WTC11 (cell line): ENCODE measurements around the gene BMP5. TPM values are rescaled to one million over a fixed set of nuclear protein-coding genes. Genes with fewer than 3 reads are reported as not detected.

Source experiments
- ATAC-seq: fragments of 200-7000 bp; cut with Tn5 transposase; 2 replicates; pipeline ENCODE4 v1.10.0; 2021; ENCODE audit warnings: mild to moderate bottlenecking, moderate library complexity
- CTCF ChIA-PET: fragments of 300-600 bp; sonication (Branson Sonifier 250); formaldehyde crosslinking; loops from one replicate; lab custom pipeline; 2021; ENCODE audit warnings: antibody characterized with exemption; lab: Charles Lee
- POLR2A ChIA-PET: fragments of 350-600 bp; sonication (Branson Sonifier 250); formaldehyde crosslinking; loops from one replicate; lab custom pipeline; 2021; ENCODE audit warnings: antibody characterized with exemption; lab: Charles Lee
- DNase-seq: peaks from one replicate; pipeline ENCODE4 v3.0.0; 2021; ENCODE audit warnings: low spot score
- H3K27ac Mint-ChIP-seq: 2 replicates; pipeline ENCODE4 v1.8.0; 2021; ENCODE audit warnings: mixed read lengths
- H3K27me3 Mint-ChIP-seq: 2 replicates; pipeline ENCODE4 v1.8.0; 2021; ENCODE audit warnings: low read depth, mild to moderate bottlenecking, moderate library complexity, mixed read lengths
- H3K36me3 Mint-ChIP-seq: 2 replicates; pipeline ENCODE4 v1.8.0; 2021; ENCODE audit warnings: mixed read lengths
- H3K4me1 Mint-ChIP-seq: 2 replicates; pipeline ENCODE4 v1.8.0; 2022; ENCODE audit warnings: mixed read lengths
- H3K4me3 Mint-ChIP-seq: 2 replicates; pipeline ENCODE4 v1.8.0; 2021; ENCODE audit warnings: mild to moderate bottlenecking, moderate library complexity, mixed read lengths
- H3K9me3 Mint-ChIP-seq: 2 replicates; pipeline ENCODE4 v1.8.0; 2021; ENCODE audit warnings: mixed read lengths
- CREM ChIP-seq: sonication (generic); formaldehyde crosslinking; IDR thresholded peaks from 2 replicates; pipeline ENCODE4 v1.8.1; 2022; ENCODE audit warnings: mild to moderate bottlenecking, missing genetic modification reagents, moderate library complexity
- ETV6 ChIP-seq: sonication (generic); formaldehyde crosslinking; IDR thresholded peaks from 2 replicates; pipeline ENCODE4 v1.8.1; 2022; ENCODE audit warnings: mild to moderate bottlenecking, missing genetic modification reagents
- FOXJ3 ChIP-seq: sonication (generic); formaldehyde crosslinking; IDR thresholded peaks from 2 replicates; pipeline ENCODE4 v1.9.0; 2021; ENCODE audit warnings: missing genetic modification reagents, mild to moderate bottlenecking, borderline replicate concordance
- FOXK1 ChIP-seq: sonication (generic); formaldehyde crosslinking; IDR thresholded peaks from 2 replicates; pipeline ENCODE4 v1.8.0; 2022; ENCODE audit warnings: mild to moderate bottlenecking, moderate library complexity, missing genetic modification reagents
- GABPB1 ChIP-seq: sonication (generic); formaldehyde crosslinking; IDR thresholded peaks from 2 replicates; pipeline ENCODE4 v1.8.1; 2023; ENCODE audit warnings: mild to moderate bottlenecking, missing genetic modification reagents
- KAT7 ChIP-seq: sonication (generic); formaldehyde crosslinking; IDR thresholded peaks from 2 replicates; pipeline ENCODE4 v1.8.1; 2023; ENCODE audit warnings: missing genetic modification reagents, mild to moderate bottlenecking, borderline replicate concordance
- NFE2L1 ChIP-seq: sonication (generic); formaldehyde crosslinking; IDR thresholded peaks from 2 replicates; pipeline ENCODE4 v1.8.1; 2023; ENCODE audit warnings: missing genetic modification reagents
- NFYB ChIP-seq: sonication (generic); formaldehyde crosslinking; conservative IDR thresholded peaks from 2 replicates; pipeline ENCODE4 v1.8.0; 2022; ENCODE audit warnings: low read depth, missing genetic modification reagents
- NR2C2 ChIP-seq: sonication (generic); formaldehyde crosslinking; IDR thresholded peaks from 2 replicates; pipeline ENCODE4 v1.8.0; 2022; ENCODE audit warnings: mild to moderate bottlenecking, missing genetic modification reagents
- TCF7 ChIP-seq: sonication (generic); formaldehyde crosslinking; IDR thresholded peaks from 2 replicates; pipeline ENCODE4 v1.8.0; 2022; ENCODE audit warnings: mild to moderate bottlenecking, low read depth, missing genetic modification reagents, moderate library complexity
- ZNF121 ChIP-seq: sonication (generic); formaldehyde crosslinking; IDR thresholded peaks from 2 replicates; pipeline ENCODE4 v1.8.0; 2023; ENCODE audit warnings: missing genetic modification reagents
- ZNF219 ChIP-seq: sonication (generic); formaldehyde crosslinking; IDR thresholded peaks from 2 replicates; pipeline ENCODE4 v1.8.0; 2023; ENCODE audit warnings: missing genetic modification reagents, mild to moderate bottlenecking, borderline replicate concordance
- ZNF232 ChIP-seq: sonication (generic); formaldehyde crosslinking; IDR thresholded peaks from 2 replicates; pipeline ENCODE4 v1.8.0; 2022; ENCODE audit warnings: mild to moderate bottlenecking, missing genetic modification reagents
- ZNF396 ChIP-seq: fragments of 250-450 bp; sonication (Bioruptor Pico); IDR thresholded peaks from 2 replicates; pipeline ENCODE4 v1.8.0; 2021; ENCODE audit warnings: mild to moderate bottlenecking, moderate library complexity, borderline replicate concordance
- ZNF423 ChIP-seq: fragments of 250-450 bp; sonication (Bioruptor Pico); IDR thresholded peaks from 2 replicates; pipeline ENCODE4 v2.1.2; 2022; ENCODE audit warnings: mild to moderate bottlenecking, moderate library complexity
- total RNA-seq: library from RNA; stranded (reverse); gene quantifications from 3 replicates; pipeline ENCODE4 v1.2.3, GENCODE V29; 2021
- TF ChIP-seq, protein P1 (sequence below): fragments of 250-450 bp; sonication (Bioruptor Pico); IDR thresholded peaks from 2 replicates; pipeline ENCODE4 v1.9.0; 2021; ENCODE audit warnings: mild to moderate bottlenecking
- TF ChIP-seq, protein P2 (sequence below): fragments of 250-450 bp; sonication (Bioruptor Pico); conservative IDR thresholded peaks from 2 replicates; pipeline ENCODE4 v1.9.0; 2021; ENCODE audit warnings: mild to moderate bottlenecking
- TF ChIP-seq, protein P3 (sequence below): sonication (generic); formaldehyde crosslinking; IDR thresholded peaks from 2 replicates; pipeline ENCODE4 v1.8.0; 2023; ENCODE audit warnings: mild to moderate bottlenecking, missing genetic modification reagents
- TF ChIP-seq, protein P4 (sequence below): sonication (generic); formaldehyde crosslinking; IDR thresholded peaks from 2 replicates; pipeline ENCODE4 v1.8.1; 2023; ENCODE audit warnings: mild to moderate bottlenecking, moderate library complexity, missing genetic modification reagents
- TF ChIP-seq, protein P5 (sequence below): sonication (generic); formaldehyde crosslinking; IDR thresholded peaks from 2 replicates; pipeline ENCODE4 v1.8.1; 2023; ENCODE audit warnings: mild to moderate bottlenecking, missing genetic modification reagents
- TF ChIP-seq, protein P6 (sequence below): fragments of 200-600 bp; IDR thresholded peaks from 2 replicates; pipeline ENCODE4 v1.8.0; 2022; ENCODE audit warnings: antibody characterized with exemption
- TF ChIP-seq, protein P7 (sequence below): sonication (generic); formaldehyde crosslinking; IDR thresholded peaks from 2 replicates; pipeline ENCODE4 v1.8.1; 2023; ENCODE audit warnings: mild to moderate bottlenecking, missing genetic modification reagents, moderate library complexity

The BMP5 gene
- total RNA-seq, 1 experiment from 2014 or later: not detected

DNA sequence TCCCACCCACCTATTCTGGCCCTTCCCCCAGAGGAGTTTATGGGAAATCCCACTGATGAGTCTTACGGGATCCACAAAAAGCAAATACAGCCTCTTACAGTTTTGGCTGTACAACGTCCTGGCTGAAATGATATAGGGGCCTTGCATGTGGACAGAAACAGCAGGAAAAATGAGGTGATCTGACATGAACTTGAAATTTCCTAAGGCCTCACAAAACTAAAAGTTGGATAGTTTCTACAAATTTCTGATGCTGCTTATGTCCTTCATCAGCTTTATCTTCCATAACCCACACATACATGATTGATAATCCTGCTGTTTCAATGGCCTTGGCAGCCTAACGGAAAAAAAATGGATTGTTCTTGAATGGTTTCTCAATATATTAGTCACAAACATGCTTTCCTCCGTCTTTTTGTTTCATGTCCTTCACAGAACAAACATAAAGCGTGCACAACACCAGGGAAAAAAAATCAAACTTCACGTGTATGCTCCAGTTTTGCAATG is 118.8 kb downstream of the BMP5 start (continued):
- TF ChIP-seq, protein P1, sequence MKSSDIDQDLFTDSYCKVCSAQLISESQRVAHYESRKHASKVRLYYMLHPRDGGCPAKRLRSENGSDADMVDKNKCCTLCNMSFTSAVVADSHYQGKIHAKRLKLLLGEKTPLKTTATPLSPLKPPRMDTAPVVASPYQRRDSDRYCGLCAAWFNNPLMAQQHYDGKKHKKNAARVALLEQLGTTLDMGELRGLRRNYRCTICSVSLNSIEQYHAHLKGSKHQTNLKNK (CRISPR knock-in tag): no peak
- TF ChIP-seq TCF7 (CRISPR knock-in tag) (no peak), ETV6 (no peak), ZNF396 (CRISPR knock-in tag) (no peak), ZNF423 (CRISPR knock-in tag) (no peak), GABPB1 (no peak), NR2C2 (CRISPR knock-in tag) (no peak)
- TF ChIP-seq, protein P2, sequence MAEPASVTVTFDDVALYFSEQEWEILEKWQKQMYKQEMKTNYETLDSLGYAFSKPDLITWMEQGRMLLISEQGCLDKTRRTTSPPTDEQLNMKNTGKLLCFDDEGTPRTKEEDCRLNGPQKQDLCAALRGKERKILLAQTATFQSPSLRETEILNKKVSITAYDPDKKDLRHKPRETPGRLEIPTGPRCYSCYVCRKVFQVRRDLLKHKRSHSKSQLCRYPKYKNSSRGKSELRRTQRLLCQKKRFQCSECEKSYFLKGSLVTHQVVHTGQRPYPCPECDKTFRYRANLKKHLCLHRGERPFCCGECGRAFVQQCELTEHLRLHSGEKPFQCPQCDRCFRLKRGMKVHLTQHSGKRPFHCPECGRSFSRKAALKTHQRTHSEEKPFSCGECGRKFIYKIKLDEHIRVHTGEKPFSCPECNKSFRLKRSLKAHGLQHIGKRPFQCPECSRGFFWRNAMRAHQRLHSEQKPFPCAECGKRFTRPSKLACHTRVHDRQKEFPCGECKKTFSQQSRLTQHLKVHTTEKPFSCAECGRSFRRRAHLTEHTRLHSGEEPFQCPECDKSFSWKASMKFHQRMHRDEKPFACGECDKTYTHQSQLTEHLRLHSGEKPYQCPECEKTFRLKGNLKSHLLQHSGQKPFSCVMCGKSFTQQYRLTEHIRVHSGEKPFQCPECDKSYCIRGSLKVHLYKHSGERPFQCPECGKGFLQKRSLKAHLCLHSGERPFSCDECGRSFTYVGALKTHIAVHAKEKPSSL (CRISPR knock-in tag): no peak
- TF ChIP-seq, all 79 proteins: peak for 0

DNA sequence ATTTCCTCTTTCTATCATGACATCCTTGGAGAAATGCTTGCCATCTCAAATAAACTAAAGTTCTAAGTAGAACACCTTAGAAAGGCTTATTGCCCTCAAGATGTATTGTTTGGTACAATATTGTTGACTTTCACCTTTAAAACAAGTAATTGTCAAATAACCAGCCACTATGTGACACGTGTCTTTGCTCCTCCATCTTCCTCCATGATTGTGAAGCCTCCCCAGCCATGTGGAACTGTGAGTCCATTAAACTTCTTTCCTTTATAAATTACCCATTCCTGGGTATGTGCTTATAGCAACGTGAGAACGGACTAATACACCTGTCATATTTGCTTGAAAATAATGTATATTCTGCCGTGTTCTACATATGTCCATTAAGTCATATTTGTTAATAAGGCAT is 126.5 kb downstream of the BMP5 start:
- DNase-seq (no peak), ATAC-seq (no peak)
- H3K27ac Mint-ChIP-seq: no peak overlapping the region
- no peak overlapping the region for H3K4me3 Mint-ChIP-seq
- ChIA-PET CTCF (no interaction called here), POLR2A (no interaction called here)
- H3K27me3 Mint-ChIP-seq: no peaks in the 10 kb centered on the region
- H3K36me3 Mint-ChIP-seq: no peaks in the 10 kb centered on the region
- H3K9me3 Mint-ChIP-seq: peaks cover 15% of the 10 kb centered on the region
- no peaks in the 10 kb centered on the region for H3K4me1 Mint-ChIP-seq
- no peak for TF ChIP-seq NFE2L1
- TF ChIP-seq, protein P3, sequence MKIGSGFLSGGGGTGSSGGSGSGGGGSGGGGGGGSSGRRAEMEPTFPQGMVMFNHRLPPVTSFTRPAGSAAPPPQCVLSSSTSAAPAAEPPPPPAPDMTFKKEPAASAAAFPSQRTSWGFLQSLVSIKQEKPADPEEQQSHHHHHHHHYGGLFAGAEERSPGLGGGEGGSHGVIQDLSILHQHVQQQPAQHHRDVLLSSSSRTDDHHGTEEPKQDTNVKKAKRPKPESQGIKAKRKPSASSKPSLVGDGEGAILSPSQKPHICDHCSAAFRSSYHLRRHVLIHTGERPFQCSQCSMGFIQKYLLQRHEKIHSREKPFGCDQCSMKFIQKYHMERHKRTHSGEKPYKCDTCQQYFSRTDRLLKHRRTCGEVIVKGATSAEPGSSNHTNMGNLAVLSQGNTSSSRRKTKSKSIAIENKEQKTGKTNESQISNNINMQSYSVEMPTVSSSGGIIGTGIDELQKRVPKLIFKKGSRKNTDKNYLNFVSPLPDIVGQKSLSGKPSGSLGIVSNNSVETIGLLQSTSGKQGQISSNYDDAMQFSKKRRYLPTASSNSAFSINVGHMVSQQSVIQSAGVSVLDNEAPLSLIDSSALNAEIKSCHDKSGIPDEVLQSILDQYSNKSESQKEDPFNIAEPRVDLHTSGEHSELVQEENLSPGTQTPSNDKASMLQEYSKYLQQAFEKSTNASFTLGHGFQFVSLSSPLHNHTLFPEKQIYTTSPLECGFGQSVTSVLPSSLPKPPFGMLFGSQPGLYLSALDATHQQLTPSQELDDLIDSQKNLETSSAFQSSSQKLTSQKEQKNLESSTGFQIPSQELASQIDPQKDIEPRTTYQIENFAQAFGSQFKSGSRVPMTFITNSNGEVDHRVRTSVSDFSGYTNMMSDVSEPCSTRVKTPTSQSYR (CRISPR knock-in tag): no peak
- no peak for TF ChIP-seq FOXJ3 (CRISPR knock-in tag)
- TF ChIP-seq, protein P4, sequence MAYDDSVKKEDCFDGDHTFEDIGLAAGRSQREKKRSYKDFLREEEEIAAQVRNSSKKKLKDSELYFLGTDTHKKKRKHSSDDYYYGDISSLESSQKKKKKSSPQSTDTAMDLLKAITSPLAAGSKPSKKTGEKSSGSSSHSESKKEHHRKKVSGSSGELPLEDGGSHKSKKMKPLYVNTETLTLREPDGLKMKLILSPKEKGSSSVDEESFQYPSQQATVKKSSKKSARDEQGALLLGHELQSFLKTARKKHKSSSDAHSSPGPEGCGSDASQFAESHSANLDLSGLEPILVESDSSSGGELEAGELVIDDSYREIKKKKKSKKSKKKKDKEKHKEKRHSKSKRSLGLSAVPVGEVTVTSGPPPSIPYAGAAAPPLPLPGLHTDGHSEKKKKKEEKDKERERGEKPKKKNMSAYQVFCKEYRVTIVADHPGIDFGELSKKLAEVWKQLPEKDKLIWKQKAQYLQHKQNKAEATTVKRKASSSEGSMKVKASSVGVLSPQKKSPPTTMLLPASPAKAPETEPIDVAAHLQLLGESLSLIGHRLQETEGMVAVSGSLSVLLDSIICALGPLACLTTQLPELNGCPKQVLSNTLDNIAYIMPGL: no peak

DNA sequence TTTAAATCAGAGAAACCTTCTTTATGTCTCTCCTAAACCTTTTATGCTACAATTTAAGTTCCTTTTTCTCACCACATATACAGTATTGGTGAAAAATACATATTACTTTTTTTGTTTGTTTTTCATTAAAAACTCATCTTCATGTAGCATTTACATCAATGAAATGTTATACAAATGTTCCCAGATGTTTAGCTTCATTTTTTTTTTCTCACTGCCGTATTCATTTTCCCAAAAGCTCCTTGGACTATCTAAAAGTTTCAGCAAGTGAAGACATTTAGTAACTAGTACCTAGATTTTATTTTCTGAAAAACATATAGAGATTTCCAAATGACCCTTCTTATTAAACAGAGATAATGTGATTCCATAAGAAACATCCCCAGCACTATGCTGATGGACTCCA is 128.9 kb downstream of the BMP5 start:
- no peak overlapping the region for H3K4me3 Mint-ChIP-seq
- H3K27me3 Mint-ChIP-seq: no peaks in the 10 kb centered on the region
- ATAC-seq (no peak), DNase-seq (no peak)
- ChIA-PET POLR2A (no interaction called here), CTCF (no interaction called here)
- no peaks in the 10 kb centered on the region for H3K36me3 Mint-ChIP-seq
- H3K4me1 Mint-ChIP-seq: no peaks in the 10 kb centered on the region
- no peak overlapping the region for H3K27ac Mint-ChIP-seq
- H3K9me3 Mint-ChIP-seq: peaks cover 18% of the 10 kb centered on the region
- no peak for TF ChIP-seq FOXK1 (CRISPR knock-in tag)
- TF ChIP-seq, protein P5, sequence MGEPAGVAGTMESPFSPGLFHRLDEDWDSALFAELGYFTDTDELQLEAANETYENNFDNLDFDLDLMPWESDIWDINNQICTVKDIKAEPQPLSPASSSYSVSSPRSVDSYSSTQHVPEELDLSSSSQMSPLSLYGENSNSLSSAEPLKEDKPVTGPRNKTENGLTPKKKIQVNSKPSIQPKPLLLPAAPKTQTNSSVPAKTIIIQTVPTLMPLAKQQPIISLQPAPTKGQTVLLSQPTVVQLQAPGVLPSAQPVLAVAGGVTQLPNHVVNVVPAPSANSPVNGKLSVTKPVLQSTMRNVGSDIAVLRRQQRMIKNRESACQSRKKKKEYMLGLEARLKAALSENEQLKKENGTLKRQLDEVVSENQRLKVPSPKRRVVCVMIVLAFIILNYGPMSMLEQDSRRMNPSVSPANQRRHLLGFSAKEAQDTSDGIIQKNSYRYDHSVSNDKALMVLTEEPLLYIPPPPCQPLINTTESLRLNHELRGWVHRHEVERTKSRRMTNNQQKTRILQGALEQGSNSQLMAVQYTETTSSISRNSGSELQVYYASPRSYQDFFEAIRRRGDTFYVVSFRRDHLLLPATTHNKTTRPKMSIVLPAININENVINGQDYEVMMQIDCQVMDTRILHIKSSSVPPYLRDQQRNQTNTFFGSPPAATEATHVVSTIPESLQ (CRISPR knock-in tag): no peak
- TF ChIP-seq NFYB (CRISPR knock-in tag): no peak
- no peak for TF ChIP-seq ZNF219
- no peak for TF ChIP-seq KAT7
- TF ChIP-seq ZNF121 (CRISPR knock-in tag): no peak
- no peak for TF ChIP-seq NR2C2 (CRISPR knock-in tag)
- TF ChIP-seq ZNF232 (CRISPR knock-in tag): no peak
- TF ChIP-seq CREM (CRISPR knock-in tag): no peak
- TF ChIP-seq, protein P6, sequence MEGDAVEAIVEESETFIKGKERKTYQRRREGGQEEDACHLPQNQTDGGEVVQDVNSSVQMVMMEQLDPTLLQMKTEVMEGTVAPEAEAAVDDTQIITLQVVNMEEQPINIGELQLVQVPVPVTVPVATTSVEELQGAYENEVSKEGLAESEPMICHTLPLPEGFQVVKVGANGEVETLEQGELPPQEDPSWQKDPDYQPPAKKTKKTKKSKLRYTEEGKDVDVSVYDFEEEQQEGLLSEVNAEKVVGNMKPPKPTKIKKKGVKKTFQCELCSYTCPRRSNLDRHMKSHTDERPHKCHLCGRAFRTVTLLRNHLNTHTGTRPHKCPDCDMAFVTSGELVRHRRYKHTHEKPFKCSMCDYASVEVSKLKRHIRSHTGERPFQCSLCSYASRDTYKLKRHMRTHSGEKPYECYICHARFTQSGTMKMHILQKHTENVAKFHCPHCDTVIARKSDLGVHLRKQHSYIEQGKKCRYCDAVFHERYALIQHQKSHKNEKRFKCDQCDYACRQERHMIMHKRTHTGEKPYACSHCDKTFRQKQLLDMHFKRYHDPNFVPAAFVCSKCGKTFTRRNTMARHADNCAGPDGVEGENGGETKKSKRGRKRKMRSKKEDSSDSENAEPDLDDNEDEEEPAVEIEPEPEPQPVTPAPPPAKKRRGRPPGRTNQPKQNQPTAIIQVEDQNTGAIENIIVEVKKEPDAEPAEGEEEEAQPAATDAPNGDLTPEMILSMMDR: no peak
- TF ChIP-seq, protein P7, sequence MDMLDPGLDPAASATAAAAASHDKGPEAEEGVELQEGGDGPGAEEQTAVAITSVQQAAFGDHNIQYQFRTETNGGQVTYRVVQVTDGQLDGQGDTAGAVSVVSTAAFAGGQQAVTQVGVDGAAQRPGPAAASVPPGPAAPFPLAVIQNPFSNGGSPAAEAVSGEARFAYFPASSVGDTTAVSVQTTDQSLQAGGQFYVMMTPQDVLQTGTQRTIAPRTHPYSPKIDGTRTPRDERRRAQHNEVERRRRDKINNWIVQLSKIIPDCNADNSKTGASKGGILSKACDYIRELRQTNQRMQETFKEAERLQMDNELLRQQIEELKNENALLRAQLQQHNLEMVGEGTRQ (CRISPR knock-in tag): no peak
